ENCODE data around the gene PARP3.
A peak's percentile ranks its signal among the peaks of the same experiment; 100 is the strongest.

PARP3 gene

GRCh38 chr3:51968883-51969678 is 26.9 kb downstream of the PARP3 start:
- Histone ChIP-seq H3K4me1 (ENCODE audit: control insufficient read depth, insufficient read depth, low read length) (peaks cover 28% of the 10 kb centered on the region), H3K4me3 (ENCODE audit: low read depth, low read length) (peak overlapping the region; percentile 68), H3K9me3 (ENCODE audit: control insufficient read depth, insufficient read depth, low read length) (no peaks in the 10 kb centered on the region), H3K27ac (ENCODE audit: low read depth, low read length) (peak overlapping the region; percentile 86), H3K27me3 (ENCODE audit: control insufficient read depth, insufficient read depth, low read length) (peaks cover 13% of the 10 kb centered on the region), H3K9ac (ENCODE audit: low read depth, low read length) (0 out of 2 replicates have a peak overlapping the region, but pooled peaks have one; percentile 29), H3K36me3 (ENCODE audit: control insufficient read depth, insufficient read depth, low read length) (no peaks in the 10 kb centered on the region)

GRCh38 chr3:51969841-51970240 is 27.7 kb downstream of the PARP3 start:
- H3K36me3 ChIP-seq (ENCODE audit: control insufficient read depth, insufficient read depth, low read length) = no peaks in the 10 kb centered on the region
- no peak overlapping the region for H3K9ac ChIP-seq (ENCODE audit: low read depth, low read length)
- no peak overlapping the region for H3K27ac ChIP-seq (ENCODE audit: low read depth, low read length)
- H3K4me1 ChIP-seq (ENCODE audit: control insufficient read depth, insufficient read depth, low read length) = peaks cover 30% of the 10 kb centered on the region
- H3K9me3 ChIP-seq (ENCODE audit: control insufficient read depth, insufficient read depth, low read length) = no peaks in the 10 kb centered on the region
- peaks cover 20% of the 10 kb centered on the region for H3K27me3 ChIP-seq (ENCODE audit: control insufficient read depth, insufficient read depth, low read length)
- no peak overlapping the region for H3K4me3 ChIP-seq (ENCODE audit: low read depth, low read length)

- Histone ChIP-seq H3K4me1 (ENCODE audit: control insufficient read depth, insufficient read depth, low read length) (peaks cover 36% of the 10 kb centered on the region), H3K9ac (ENCODE audit: low read depth, low read length) (no peak overlapping the region), H3K4me3 (ENCODE audit: low read depth, low read length) (no peak overlapping the region), H3K27me3 (ENCODE audit: control insufficient read depth, insufficient read depth, low read length) (peaks cover 19% of the 10 kb centered on the region), H3K9me3 (ENCODE audit: control insufficient read depth, insufficient read depth, low read length) (no peaks in the 10 kb centered on the region), H3K36me3 (ENCODE audit: control insufficient read depth, insufficient read depth, low read length) (no peaks in the 10 kb centered on the region), H3K27ac (ENCODE audit: low read depth, low read length) (no peak overlapping the region)
These were observed 28.6 kb downstream of the PARP3 start for GRCh38 chr3:51970606-51971300.

- Histone ChIP-seq H3K9me3 (ENCODE audit: control insufficient read depth, insufficient read depth, low read length) (no peaks in the 10 kb centered on the region), H3K27ac (ENCODE audit: low read depth, low read length) (no peak overlapping the region), H3K4me1 (ENCODE audit: control insufficient read depth, insufficient read depth, low read length) (peaks cover 36% of the 10 kb centered on the region), H3K36me3 (ENCODE audit: control insufficient read depth, insufficient read depth, low read length) (no peaks in the 10 kb centered on the region), H3K4me3 (ENCODE audit: low read depth, low read length) (no peak overlapping the region), H3K9ac (ENCODE audit: low read depth, low read length) (no peak overlapping the region), H3K27me3 (ENCODE audit: control insufficient read depth, insufficient read depth, low read length) (peaks cover 25% of the 10 kb centered on the region)
These were observed 29.2 kb downstream of the PARP3 start for GRCh38 chr3:51971350-51971749.

GRCh38 chr3:51974277-51974962 is 32.3 kb downstream of the PARP3 start:
- peak overlapping the region; percentile 59 for H3K4me3 ChIP-seq (ENCODE audit: low read depth, low read length)
- H3K4me1 ChIP-seq (ENCODE audit: control insufficient read depth, insufficient read depth, low read length) = peaks cover 19% of the 10 kb centered on the region
- H3K9ac ChIP-seq (ENCODE audit: low read depth, low read length) = no peak overlapping the region
- peaks cover 30% of the 10 kb centered on the region for H3K27me3 ChIP-seq (ENCODE audit: control insufficient read depth, insufficient read depth, low read length)
- H3K27ac ChIP-seq (ENCODE audit: low read depth, low read length) = no peak overlapping the region
- H3K36me3 ChIP-seq (ENCODE audit: control insufficient read depth, insufficient read depth, low read length) = no peaks in the 10 kb centered on the region
- H3K9me3 ChIP-seq (ENCODE audit: control insufficient read depth, insufficient read depth, low read length) = no peaks in the 10 kb centered on the region

- H3K4me3 ChIP-seq (ENCODE audit: low read depth, low read length) = peak within 1 kb of the TSS; percentile 64
- H3K9ac ChIP-seq (ENCODE audit: low read depth, low read length) = no peak within 1 kb of the TSS
- H3K36me3 ChIP-seq (ENCODE audit: control insufficient read depth, insufficient read depth, low read length) = no peaks in the 10 kb centered on the region
- peaks cover 30% of the 10 kb centered on the region for H3K27me3 ChIP-seq (ENCODE audit: control insufficient read depth, insufficient read depth, low read length)
- no peak within 1 kb of the TSS for H3K27ac ChIP-seq (ENCODE audit: low read depth, low read length)
- no peaks in the 10 kb centered on the region for H3K9me3 ChIP-seq (ENCODE audit: control insufficient read depth, insufficient read depth, low read length)
- H3K4me1 ChIP-seq (ENCODE audit: control insufficient read depth, insufficient read depth, low read length) = peaks cover 16% of the 10 kb centered on the region
These were observed 33.0 kb downstream of the PARP3 start, which contains the start of gene ABHD14A for GRCh38 chr3:51974963-51975851. Gene ABHD14A (plus strand): TSS chr3:51975064. CDS start chr3:51975136, 72 bp downstream.

GRCh38 chr3:51975852-51976549 is 33.8 kb downstream of the PARP3 start:
- Histone ChIP-seq H3K9ac (ENCODE audit: low read depth, low read length) (no peak overlapping the region), H3K4me1 (ENCODE audit: control insufficient read depth, insufficient read depth, low read length) (peaks cover 16% of the 10 kb centered on the region), H3K27me3 (ENCODE audit: control insufficient read depth, insufficient read depth, low read length) (peaks cover 30% of the 10 kb centered on the region), H3K9me3 (ENCODE audit: control insufficient read depth, insufficient read depth, low read length) (no peaks in the 10 kb centered on the region), H3K27ac (ENCODE audit: low read depth, low read length) (no peak overlapping the region), H3K36me3 (ENCODE audit: control insufficient read depth, insufficient read depth, low read length) (no peaks in the 10 kb centered on the region), H3K4me3 (ENCODE audit: low read depth, low read length) (peak overlapping the region; percentile 59)

GRCh38 chr3:51977446-51978142 is 35.4 kb downstream of the PARP3 start:
- peaks cover 20% of the 10 kb centered on the region for H3K4me1 ChIP-seq (ENCODE audit: control insufficient read depth, insufficient read depth, low read length)
- H3K9me3 ChIP-seq (ENCODE audit: control insufficient read depth, insufficient read depth, low read length) = no peaks in the 10 kb centered on the region
- H3K27me3 ChIP-seq (ENCODE audit: control insufficient read depth, insufficient read depth, low read length) = peaks cover 30% of the 10 kb centered on the region
- no peak overlapping the region for H3K4me3 ChIP-seq (ENCODE audit: low read depth, low read length)
- H3K36me3 ChIP-seq (ENCODE audit: control insufficient read depth, insufficient read depth, low read length) = no peaks in the 10 kb centered on the region
- H3K27ac ChIP-seq (ENCODE audit: low read depth, low read length) = no peak overlapping the region
- H3K9ac ChIP-seq (ENCODE audit: low read depth, low read length) = no peak overlapping the region

- Histone ChIP-seq H3K4me3 (ENCODE audit: low read depth, low read length) (no peak overlapping the region), H3K9ac (ENCODE audit: low read depth, low read length) (no peak overlapping the region), H3K27me3 (ENCODE audit: control insufficient read depth, insufficient read depth, low read length) (peaks cover 30% of the 10 kb centered on the region), H3K36me3 (ENCODE audit: control insufficient read depth, insufficient read depth, low read length) (no peaks in the 10 kb centered on the region), H3K9me3 (ENCODE audit: control insufficient read depth, insufficient read depth, low read length) (no peaks in the 10 kb centered on the region), H3K4me1 (ENCODE audit: control insufficient read depth, insufficient read depth, low read length) (peaks cover 20% of the 10 kb centered on the region), H3K27ac (ENCODE audit: low read depth, low read length) (no peak overlapping the region)
These were observed 36.0 kb downstream of the PARP3 start for GRCh38 chr3:51978143-51978502.
